Adipose tissue (tissue), 3 donors: Measurements from ENCODE around the gene NENF. TPM values are rescaled to one million over a fixed set of nuclear protein-coding genes. Genes with fewer than 3 reads are reported as not detected.

Source experiments
- H3K27ac ChIP-seq: one replicate; pipeline ENCODE4 v1.5.1; 2013; ENCODE audit warnings: low read depth, low read length
- WGBS, 3 donors: extraction: QIAGEN DNeasy Blood & Tissue Kit; methylation state at CpG; one replicate each; pipeline ENCODE4 v1.1.7; 2013; 5-methylcytosine and 5-hydroxymethylcytosine counted together
- polyA plus RNA-seq, 3 donors: library from polyadenylated mRNA; stranded (reverse); fragments of 200-250 nt; gene quantifications; one replicate each; pipeline ENCODE4 v1.2.3, GENCODE V29; 2013
- donor health status: healthy with polysubstance abuse.
- donor health status: Bipolar disorder and iron deficiency.
- donor health status: healthy.

Gene NENF
- polyA plus RNA-seq, 3 donors, result 35.0 to 116 (median 54.1) TPM

GRCh38 chr1:212428496-212428895 is 4.2 kb upstream of the NENF start:
- no peak overlapping the region for H3K27ac ChIP-seq
- 39 to 59% (median 55%) methylated on average over 5 of the region's 5 CpGs for WGBS, 3 donors

- WGBS, 3 donors, result 84 to 93% (median 93%) methylated on average over 2 of the region's 2 CpGs
- no peak overlapping the region for H3K27ac ChIP-seq
Measured at GRCh38 chr1:212430416-212430815, 2.3 kb upstream of the NENF start.

GRCh38 chr1:212430955-212431394 is 1.7 kb upstream of the NENF start:
- no peak overlapping the region for H3K27ac ChIP-seq
- WGBS, 3 donors, result 79 to 81% (median 80%) methylated on average over 3 of the region's 3 CpGs

GRCh38 chr1:212431644-212432043 is 1.1 kb upstream of the NENF start:
- H3K27ac ChIP-seq, result no peak overlapping the region
- WGBS, 3 donors, result 92 to 94% (median 92%) methylated on average over 9 of the region's 9 CpGs

- 20 to 32% (median 25%) methylated on average over 5 of the region's 5 CpGs for WGBS, 3 donors
Measured at GRCh38 chr1:212432272-212432660, 454 bp upstream of the NENF start.

GRCh38 chr1:212433577-212434462 is 1.1 kb downstream of the NENF start:
- WGBS, 3 donors, result 61 to 66% (median 63%) methylated on average over 17 of the region's 17 CpGs
- H3K27ac ChIP-seq, result no peak overlapping the region

More at GRCh38 chr1:212432272-212432660, 454 bp upstream of the NENF start:
- H3K27ac ChIP-seq, result no peak overlapping the region

- no peak overlapping the region for H3K27ac ChIP-seq
- WGBS, 3 donors, result 93 to 99% (median 95%) methylated on average over 4 of the region's 4 CpGs
Measured at GRCh38 chr1:212434992-212435391, 2.3 kb downstream of the NENF start.

- 84 to 90% (median 85%) methylated on average over 4 of the region's 4 CpGs for WGBS, 3 donors
- H3K27ac ChIP-seq, result no peak overlapping the region
Measured at GRCh38 chr1:212437179-212437798, 4.6 kb downstream of the NENF start.

- WGBS, 3 donors, result 97 to 100% (median 100%) methylated on average over 2 of the region's 2 CpGs
- no peak overlapping the region for H3K27ac ChIP-seq
Measured at GRCh38 chr1:212438831-212439237, 6.1 kb downstream of the NENF start.

- WGBS, 3 donors, result 80 to 85% (median 83%) methylated on average over 9 of the region's 9 CpGs
- H3K27ac ChIP-seq, result no peak overlapping the region
Measured at GRCh38 chr1:212440419-212440818, 7.7 kb downstream of the NENF start.

- no peak overlapping the region for H3K27ac ChIP-seq
- 94 to 96% (median 96%) methylated on average over 5 of the region's 5 CpGs for WGBS, 3 donors
Measured at GRCh38 chr1:212442408-212442807, 9.7 kb downstream of the NENF start.

- H3K27ac ChIP-seq, result no peak overlapping the region
- 82 to 86% (median 86%) methylated on average over 8 of the region's 8 CpGs for WGBS, 3 donors
Measured at GRCh38 chr1:212446333-212446732, 13.6 kb downstream of the NENF start.

GRCh38 chr1:212447478-212447877 is 14.8 kb downstream of the NENF start:
- no peak overlapping the region for H3K27ac ChIP-seq
- 57 to 85% (median 76%) methylated on average over 2 of the region's 2 CpGs for WGBS, 3 donors

GRCh38 chr1:212450331-212450881 is 17.7 kb downstream of the NENF start:
- 67 to 85% (median 81%) methylated on average over 4 of the region's 4 CpGs for WGBS, 3 donors
- no peak overlapping the region for H3K27ac ChIP-seq

GRCh38 chr1:212451416-212452322 is 18.9 kb downstream of the NENF start:
- WGBS, 3 donors, result 78 to 91% (median 91%) methylated on average over 6 of the region's 6 CpGs
- no peak overlapping the region for H3K27ac ChIP-seq

- H3K27ac ChIP-seq, result no peak overlapping the region
- WGBS, 3 donors, result 41 to 71% (median 45%) methylated on average over 15 of the region's 15 CpGs
Measured at GRCh38 chr1:212452323-212453155, 19.8 kb downstream of the NENF start.

- 76 to 82% (median 81%) methylated on average over 12 of the region's 12 CpGs for WGBS, 3 donors
Measured at GRCh38 chr1:212453156-212453857, 20.6 kb downstream of the NENF start.

More at GRCh38 chr1:212453156-212453857, 20.6 kb downstream of the NENF start:
- H3K27ac ChIP-seq, result no peak overlapping the region
